Erythroblast (primary cell): Measurements from ENCODE around the gene MCF2L2.
A peak's percentile ranks its signal among the peaks of the same experiment; 100 is the strongest.

Source experiments
- DNase-seq, 2 experiments: peaks; one replicate each; lab custom pipeline; 2025; lab: John Stamatoyannopoulos, UW
- GATA1 ChIP-seq: IDR thresholded peaks from 2 replicates; pipeline ENCODE4 v1.6.1; 2011; ENCODE audit warnings: low read depth, mild to moderate bottlenecking, control low read depth, low read length, moderate library complexity
- POLR2A ChIP-seq: IDR thresholded peaks from 2 replicates; pipeline ENCODE4 v1.6.1; 2011; ENCODE audit warnings: mild to moderate bottlenecking, low read length

MCF2L2 gene

GRCh38 chr3:183210862-183211341 lies 217.5 kb downstream of the MCF2L2 start:
- TF ChIP-seq POLR2A (no peak), GATA1 (no peak)
- no peak for DNase-seq

- no peak for DNase-seq
- TF ChIP-seq GATA1: no peak
- no peak for TF ChIP-seq POLR2A
Observed at GRCh38 chr3:183210341-183210740, 218.1 kb downstream of the MCF2L2 start.

GRCh38 chr3:183208800-183209199 lies 219.6 kb downstream of the MCF2L2 start:
- no peak for DNase-seq
- TF ChIP-seq POLR2A (no peak), GATA1 (no peak)

GRCh38 chr3:183208260-183208659 lies 220.2 kb downstream of the MCF2L2 start:
- DNase-seq: no peak
- no peak for TF ChIP-seq POLR2A
- no peak for TF ChIP-seq GATA1

- TF ChIP-seq POLR2A (no peak), GATA1 (no peak)
- DNase-seq: no peak
Observed at GRCh38 chr3:183203670-183204069, 224.7 kb downstream of the MCF2L2 start.

- TF ChIP-seq GATA1 (no peak), POLR2A (no peak)
- no peak for DNase-seq
Observed at GRCh38 chr3:183202004-183202722, 226.3 kb downstream of the MCF2L2 start.

- TF ChIP-seq GATA1 (no peak), POLR2A (no peak)
- no peak for DNase-seq
Observed at GRCh38 chr3:183198939-183199338, 229.5 kb downstream of the MCF2L2 start.

- DNase-seq: no peak
- TF ChIP-seq POLR2A (no peak), GATA1 (no peak)
Observed at GRCh38 chr3:183197734-183198133, 230.7 kb downstream of the MCF2L2 start.

GRCh38 chr3:183195266-183195665 lies 233.2 kb downstream of the MCF2L2 start:
- DNase-seq: no peak
- TF ChIP-seq POLR2A (no peak), GATA1 (no peak)

GRCh38 chr3:183193762-183194689 lies 234.4 kb downstream of the MCF2L2 start:
- DNase-seq: no peak
- no peak for TF ChIP-seq POLR2A

- no peak for DNase-seq
- TF ChIP-seq GATA1: no peak
- no peak for TF ChIP-seq POLR2A
Observed at GRCh38 chr3:183192650-183193300, 235.6 kb downstream of the MCF2L2 start.

- TF ChIP-seq GATA1 (no peak), POLR2A (no peak)
- DNase-seq: no peak
Observed at GRCh38 chr3:183189641-183190040, 238.8 kb downstream of the MCF2L2 start.

- peak; percentile 64 to 68 for DNase-seq
- TF ChIP-seq GATA1 (no peak), POLR2A (no peak)
Observed at GRCh38 chr3:183188895-183189462, 239.4 kb downstream of the MCF2L2 start.

- TF ChIP-seq GATA1 (no peak), POLR2A (no peak)
- no peak for DNase-seq
Observed at GRCh38 chr3:183185696-183186095, 242.7 kb downstream of the MCF2L2 start.
